GM12878 (cell line): ENCODE measurements around the gene FRMD3. TPM values are rescaled to one million over a fixed set of nuclear protein-coding genes. Genes with fewer than 3 reads are reported as not detected.

Experiments
- ATAC-seq: fragments of 200-7000 bp; cut with Tn5 transposase; 3 replicates; pipeline ENCODE4 v1.9.1; 2020; ENCODE audit warnings: mild to moderate bottlenecking, moderate library complexity
- BruUV-seq: library from RNA; stranded (reverse); fragments of 400-500 nt; replicated peaks from 2 replicates; lab custom pipeline; 2021; lab: Mats Ljungman, UMichigan
- CTCF ChIA-PET: fragments of 300-600 bp; sonication (Branson Sonifier 250); formaldehyde crosslinking; extraction: SDS; loops from one replicate; lab custom pipeline; 2021; ENCODE audit warnings: inconsistent platforms; lab: Yijun Ruan, JAX
- POLR2A ChIA-PET: fragments of 350-600 bp; formaldehyde crosslinking; extraction: SDS; loops from one replicate; lab custom pipeline; 2021; ENCODE audit warnings: inconsistent platforms; lab: Charles Lee
- RAD21 ChIA-PET: fragments of 300-600 bp; sonication (Branson Sonifier 250); formaldehyde crosslinking; loops from one replicate; lab custom pipeline; 2023; ENCODE audit warnings: antibody characterized with exemption; ENCODE audit not compliant: unreplicated experiment; lab: Charles Lee
- SMC1A ChIA-PET: fragments of 300-600 bp; sonication (Branson Sonifier 250); formaldehyde crosslinking; loops from one replicate; lab custom pipeline; 2023; ENCODE audit not compliant: unreplicated experiment, uncharacterized antibody; lab: Charles Lee
- DNase-seq: peaks from one replicate; pipeline ENCODE4 v3.0.0-alpha.2; 2011; ENCODE audit warnings: low read depth, low spot score
- FAIRE-seq: peaks from 3 replicates; lab custom pipeline; 2011; peaks lifted over from hg19 to GRCh38; lab: Jason Lieb, UNC
- H2AFZ ChIP-seq: 2 replicates; pipeline ENCODE4 v1.6.0; 2011; ENCODE audit warnings: low read depth, low read length, control low read depth; ENCODE audit not compliant: control insufficient read depth
- H3K27ac ChIP-seq: 2 replicates; pipeline ENCODE4 v1.5.1; 2011; ENCODE audit warnings: control low read depth; ENCODE audit not compliant: control insufficient read depth, insufficient read depth
- H3K27me3 ChIP-seq, 2 experiments: replicated peaks in 1 of 2; 2 replicates each; pipeline versions ENCODE4 v1.6.0 to v1.6.1; 2011; ENCODE audit warnings: low read length in 1 of 2; ENCODE audit not compliant: control insufficient read depth in 2 of 2, insufficient read depth in 2 of 2
- H3K36me3 ChIP-seq, 2 experiments: 2 replicates each; pipeline ENCODE4 v1.5.1; 2011; ENCODE audit warnings: low read length in 1 of 2; ENCODE audit not compliant: control insufficient read depth in 2 of 2, insufficient read depth in 2 of 2
- H3K4me1 ChIP-seq: 2 replicates; pipeline ENCODE4 v1.6.1; 2011; ENCODE audit warnings: mild to moderate bottlenecking, low read length, moderate library complexity, mixed read lengths; ENCODE audit not compliant: control insufficient read depth, insufficient read depth
- H3K4me2 ChIP-seq: 2 replicates; pipeline ENCODE4 v1.6.0; 2011; ENCODE audit warnings: control low read depth; ENCODE audit not compliant: control insufficient read depth, insufficient read depth
- H3K4me3 ChIP-seq: fragments of 200-600 bp; sonication (generic); 2 replicates; pipeline ENCODE4 v1.5.1; 2016
- H3K79me2 ChIP-seq: 2 replicates; pipeline ENCODE4 v1.6.0; 2011; ENCODE audit warnings: low read length; ENCODE audit not compliant: control insufficient read depth, insufficient read depth
- H3K9ac ChIP-seq: 2 replicates; pipeline ENCODE4 v1.8.0; 2011; ENCODE audit warnings: low read length, control low read depth, mixed read lengths; ENCODE audit not compliant: control insufficient read depth, insufficient read depth
- H3K9me3 ChIP-seq: replicated peaks from 3 replicates; pipeline ENCODE4 v1.5.1; 2011; ENCODE audit warnings: mild to moderate bottlenecking, low read length; ENCODE audit not compliant: control insufficient read depth, insufficient read depth
- H4K20me1 ChIP-seq: 2 replicates; pipeline ENCODE4 v1.6.0; 2011; ENCODE audit not compliant: control insufficient read depth, insufficient read depth
- CREB1 ChIP-seq: IDR thresholded peaks from 2 replicates; pipeline ENCODE4 v1.6.1; 2012; ENCODE audit warnings: low read depth, mild to moderate bottlenecking, inconsistent platforms
- FOS ChIP-seq: IDR thresholded peaks from 3 replicates; pipeline ENCODE4 v1.6.1; 2011; ENCODE audit warnings: borderline replicate concordance; ENCODE audit not compliant: insufficient read length; ENCODE audit errors: extremely low read depth
- GABPA ChIP-seq: IDR thresholded peaks from 2 replicates; pipeline ENCODE4 v1.6.1; 2014; ENCODE audit warnings: antibody characterized with exemption, low read depth, mild to moderate bottlenecking, inconsistent platforms
- HCFC1 ChIP-seq: fragments of 150-350 bp; IDR thresholded peaks from 2 replicates; pipeline ENCODE4 v1.6.1; 2014; ENCODE audit warnings: low read length
- NFIC ChIP-seq: IDR thresholded peaks from 2 replicates; pipeline ENCODE4 v1.6.1; 2012; ENCODE audit warnings: low read depth, mild to moderate bottlenecking, inconsistent platforms, low read length, moderate library complexity
- NR2C1 ChIP-seq: fragments of 450-650 bp; IDR thresholded peaks from 2 replicates; pipeline ENCODE4 v1.6.1; 2017; ENCODE audit warnings: antibody characterized with exemption, mild to moderate bottlenecking, moderate library complexity
- SMAD5 ChIP-seq: IDR thresholded peaks from 2 replicates; pipeline ENCODE4 v1.6.1; 2016; ENCODE audit warnings: antibody characterized with exemption, low read depth
- SP1 ChIP-seq: IDR thresholded peaks from one replicate; pipeline ENCODE4 v1.6.1; 2011; ENCODE audit warnings: low read depth, low read length
- TCF12 ChIP-seq: IDR thresholded peaks from 2 replicates; pipeline ENCODE4 v1.6.1; 2011; ENCODE audit warnings: low read depth, mild to moderate bottlenecking, low read length
- TCF7 ChIP-seq: IDR thresholded peaks from 2 replicates; pipeline ENCODE4 v1.6.1; 2014; ENCODE audit warnings: antibody characterized with exemption, borderline replicate concordance
- ZNF207 ChIP-seq: fragments of 450-650 bp; IDR thresholded peaks from 2 replicates; pipeline ENCODE4 v1.6.1; 2014; ENCODE audit warnings: antibody characterized with exemption, mild to moderate bottlenecking, borderline replicate concordance
- ZNF24 ChIP-seq: fragments of 450-650 bp; IDR thresholded peaks from 2 replicates; pipeline ENCODE4 v1.6.1; 2017; ENCODE audit warnings: antibody characterized with exemption, mild to moderate bottlenecking
- ZNF622 ChIP-seq: fragments of 450-650 bp; IDR thresholded peaks from 2 replicates; pipeline ENCODE4 v1.6.1; 2017; ENCODE audit warnings: mild to moderate bottlenecking, inconsistent platforms
- WGBS: methylation state at CpG from one replicate; pipeline ENCODE4 v1.1.6; 2016; ENCODE audit warnings: low lambda C conversion rate; ENCODE audit not compliant: insufficient replicate concordance, insufficient coverage; ENCODE audit errors: missing lambda C conversion rate; 5-methylcytosine and 5-hydroxymethylcytosine counted together
- in situ Hi-C: fragments of 300-500 bp; cut with MboI; formaldehyde crosslinking; loops from 9 replicates; pipeline ENCODE4 v1.14.3; 2018; ENCODE audit warnings: mixed read lengths
- intact Hi-C: fragments of 100-400 bp; cut with micrococcal nuclease; formaldehyde crosslinking; loops from one replicate; pipeline ENCODE4 v1.14.2; 2022; ENCODE audit not compliant: unreplicated experiment
- polyA plus RNA-seq, 11 experiments: library from polyadenylated mRNA; depleted of rRNA in 4 of 11; unstranded in 6 of 11; stranded (reverse) in 5 of 11; fragments of >200 nt; fragmentation: Nextera tagmentation in 4 of 11; fragmentation: Illumina TruSeq in 1 of 11; extraction: Ambion mirVana in 4 of 11; extraction: Trizol in 1 of 11; gene quantifications; 1 replicate in 1 of 11; 2 replicates in 10 of 11; pipeline versions ENCODE4 v1.2.1 to v1.2.3, GENCODE V29; 2011 to 2016; ENCODE audit warnings: inconsistent platforms in 2 of 11, missing spikeins in 2 of 11, low read depth in 1 of 11
- total RNA-seq, 4 experiments: library from RNA; depleted of rRNA in 3 of 4; stranded (reverse); fragments of >200 nt in 3 of 4; fragmentation: Illumina TruSeq in 1 of 4; extraction: Trizol in 1 of 4; gene quantifications; 2 replicates each; pipeline versions ENCODE4 v1.2.1 to v1.2.3, GENCODE V29; 2013 to 2021
- TF ChIP-seq, protein P1 (sequence below): fragments of 450-650 bp; IDR thresholded peaks from 2 replicates; pipeline ENCODE4 v1.6.1; 2016; ENCODE audit warnings: mild to moderate bottlenecking, moderate library complexity, borderline replicate concordance
- TF ChIP-seq, protein P2 (sequence below): fragments of 450-650 bp; IDR thresholded peaks from 2 replicates; pipeline ENCODE4 v1.6.1; 2018; ENCODE audit warnings: mild to moderate bottlenecking, low read depth, moderate library complexity; ENCODE audit not compliant: partially characterized antibody

The FRMD3 gene
- total and polyA plus RNA-seq, 10 of the 15 experiments (the other 5 are each of a cell fraction or from before 2014, with no cell fraction given): 0.04 to 0.68 (median 0.21) TPM; not detected in 1

DNA sequence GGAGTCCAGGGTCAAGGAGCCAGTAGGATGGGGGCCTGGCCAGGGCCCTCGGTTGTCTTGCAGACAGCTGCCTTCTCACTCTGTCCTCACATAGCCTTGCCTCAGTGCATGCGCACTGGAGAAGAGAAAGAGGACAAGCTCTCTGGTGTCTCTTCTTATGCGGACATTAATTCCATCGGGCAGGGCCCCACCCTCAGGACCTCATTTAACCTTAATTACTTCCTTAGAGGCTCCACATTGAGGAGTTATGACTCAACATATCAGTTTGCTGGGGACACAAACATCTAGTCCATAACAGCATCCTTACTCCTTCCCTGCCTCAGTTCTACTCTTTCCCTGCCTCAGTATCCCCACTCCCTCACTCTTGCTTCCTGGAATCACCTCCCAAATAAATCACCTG, 78.4 kb downstream of the FRMD3 start:
- BruUV-seq: no TSS peak
- no peak overlapping the region for H2AFZ ChIP-seq
- H3K9ac ChIP-seq: no peak overlapping the region
- no peaks in the 10 kb centered on the region; the same call in 2 of the 3 replicates for H3K9me3 ChIP-seq
- ChIA-PET SMC1A (no interaction called here), RAD21 (no interaction called here), CTCF (no interaction called here), POLR2A (no interaction called here)
- ATAC-seq (no peak), DNase-seq (no peak), FAIRE-seq (no peak)
- intact Hi-C loops (no loop called here), in situ Hi-C loops (no loop called here)
- H3K4me1 ChIP-seq: no peaks in the 10 kb centered on the region
- no peaks in the 10 kb centered on the region for H3K79me2 ChIP-seq
- H3K27me3 ChIP-seq: no peaks in the 10 kb centered on the region
- WGBS: 58% methylated on average over 4 of the region's 4 CpGs
- TF ChIP-seq NR2C1 (no peak), TCF12 (no peak), HCFC1 (no peak), ZNF207 (no peak), SP1 (no peak), NFIC (no peak), CREB1 (no peak), GABPA (no peak), FOS (no peak), ZNF24 (no peak), TCF7 (no peak), SMAD5 (no peak), ZNF622 (no peak)
- TF ChIP-seq, protein P1, sequence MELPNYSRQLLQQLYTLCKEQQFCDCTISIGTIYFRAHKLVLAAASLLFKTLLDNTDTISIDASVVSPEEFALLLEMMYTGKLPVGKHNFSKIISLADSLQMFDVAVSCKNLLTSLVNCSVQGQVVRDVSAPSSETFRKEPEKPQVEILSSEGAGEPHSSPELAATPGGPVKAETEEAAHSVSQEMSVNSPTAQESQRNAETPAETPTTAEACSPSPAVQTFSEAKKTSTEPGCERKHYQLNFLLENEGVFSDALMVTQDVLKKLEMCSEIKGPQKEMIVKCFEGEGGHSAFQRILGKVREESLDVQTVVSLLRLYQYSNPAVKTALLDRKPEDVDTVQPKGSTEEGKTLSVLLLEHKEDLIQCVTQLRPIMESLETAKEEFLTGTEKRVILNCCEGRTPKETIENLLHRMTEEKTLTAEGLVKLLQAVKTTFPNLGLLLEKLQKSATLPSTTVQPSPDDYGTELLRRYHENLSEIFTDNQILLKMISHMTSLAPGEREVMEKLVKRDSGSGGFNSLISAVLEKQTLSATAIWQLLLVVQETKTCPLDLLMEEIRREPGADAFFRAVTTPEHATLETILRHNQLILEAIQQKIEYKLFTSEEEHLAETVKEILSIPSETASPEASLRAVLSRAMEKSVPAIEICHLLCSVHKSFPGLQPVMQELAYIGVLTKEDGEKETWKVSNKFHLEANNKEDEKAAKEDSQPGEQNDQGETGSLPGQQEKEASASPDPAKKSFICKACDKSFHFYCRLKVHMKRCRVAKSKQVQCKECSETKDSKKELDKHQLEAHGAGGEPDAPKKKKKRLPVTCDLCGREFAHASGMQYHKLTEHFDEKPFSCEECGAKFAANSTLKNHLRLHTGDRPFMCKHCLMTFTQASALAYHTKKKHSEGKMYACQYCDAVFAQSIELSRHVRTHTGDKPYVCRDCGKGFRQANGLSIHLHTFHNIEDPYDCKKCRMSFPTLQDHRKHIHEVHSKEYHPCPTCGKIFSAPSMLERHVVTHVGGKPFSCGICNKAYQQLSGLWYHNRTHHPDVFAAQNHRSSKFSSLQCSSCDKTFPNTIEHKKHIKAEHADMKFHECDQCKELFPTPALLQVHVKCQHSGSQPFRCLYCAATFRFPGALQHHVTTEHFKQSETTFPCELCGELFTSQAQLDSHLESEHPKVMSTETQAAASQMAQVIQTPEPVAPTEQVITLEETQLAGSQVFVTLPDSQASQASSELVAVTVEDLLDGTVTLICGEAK: no peak
- TF ChIP-seq, protein P2, sequence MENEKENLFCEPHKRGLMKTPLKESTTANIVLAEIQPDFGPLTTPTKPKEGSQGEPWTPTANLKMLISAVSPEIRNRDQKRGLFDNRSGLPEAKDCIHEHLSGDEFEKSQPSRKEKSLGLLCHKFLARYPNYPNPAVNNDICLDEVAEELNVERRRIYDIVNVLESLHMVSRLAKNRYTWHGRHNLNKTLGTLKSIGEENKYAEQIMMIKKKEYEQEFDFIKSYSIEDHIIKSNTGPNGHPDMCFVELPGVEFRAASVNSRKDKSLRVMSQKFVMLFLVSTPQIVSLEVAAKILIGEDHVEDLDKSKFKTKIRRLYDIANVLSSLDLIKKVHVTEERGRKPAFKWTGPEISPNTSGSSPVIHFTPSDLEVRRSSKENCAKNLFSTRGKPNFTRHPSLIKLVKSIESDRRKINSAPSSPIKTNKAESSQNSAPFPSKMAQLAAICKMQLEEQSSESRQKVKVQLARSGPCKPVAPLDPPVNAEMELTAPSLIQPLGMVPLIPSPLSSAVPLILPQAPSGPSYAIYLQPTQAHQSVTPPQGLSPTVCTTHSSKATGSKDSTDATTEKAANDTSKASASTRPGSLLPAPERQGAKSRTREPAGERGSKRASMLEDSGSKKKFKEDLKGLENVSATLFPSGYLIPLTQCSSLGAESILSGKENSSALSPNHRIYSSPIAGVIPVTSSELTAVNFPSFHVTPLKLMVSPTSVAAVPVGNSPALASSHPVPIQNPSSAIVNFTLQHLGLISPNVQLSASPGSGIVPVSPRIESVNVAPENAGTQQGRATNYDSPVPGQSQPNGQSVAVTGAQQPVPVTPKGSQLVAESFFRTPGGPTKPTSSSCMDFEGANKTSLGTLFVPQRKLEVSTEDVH: no peak
- no peak overlapping the region for H3K27ac ChIP-seq
- H3K4me3 ChIP-seq: no peak overlapping the region
- H3K4me2 ChIP-seq: no peak overlapping the region
- no peaks in the 10 kb centered on the region for H3K36me3 ChIP-seq
- H4K20me1 ChIP-seq: no peaks in the 10 kb centered on the region
